HG03469 (cell line): ENCODE measurements around the gene SCG5.

Experiments used
- ATAC-seq: cut with Tn5 transposase; IDR thresholded peaks from one replicate; pipeline ENCODE4 v1.9.1; 2021; ENCODE audit warnings: mild to moderate bottlenecking, moderate library complexity, moderate number of reproducible peaks; ENCODE audit not compliant: unreplicated experiment

Gene SCG5

DNA sequence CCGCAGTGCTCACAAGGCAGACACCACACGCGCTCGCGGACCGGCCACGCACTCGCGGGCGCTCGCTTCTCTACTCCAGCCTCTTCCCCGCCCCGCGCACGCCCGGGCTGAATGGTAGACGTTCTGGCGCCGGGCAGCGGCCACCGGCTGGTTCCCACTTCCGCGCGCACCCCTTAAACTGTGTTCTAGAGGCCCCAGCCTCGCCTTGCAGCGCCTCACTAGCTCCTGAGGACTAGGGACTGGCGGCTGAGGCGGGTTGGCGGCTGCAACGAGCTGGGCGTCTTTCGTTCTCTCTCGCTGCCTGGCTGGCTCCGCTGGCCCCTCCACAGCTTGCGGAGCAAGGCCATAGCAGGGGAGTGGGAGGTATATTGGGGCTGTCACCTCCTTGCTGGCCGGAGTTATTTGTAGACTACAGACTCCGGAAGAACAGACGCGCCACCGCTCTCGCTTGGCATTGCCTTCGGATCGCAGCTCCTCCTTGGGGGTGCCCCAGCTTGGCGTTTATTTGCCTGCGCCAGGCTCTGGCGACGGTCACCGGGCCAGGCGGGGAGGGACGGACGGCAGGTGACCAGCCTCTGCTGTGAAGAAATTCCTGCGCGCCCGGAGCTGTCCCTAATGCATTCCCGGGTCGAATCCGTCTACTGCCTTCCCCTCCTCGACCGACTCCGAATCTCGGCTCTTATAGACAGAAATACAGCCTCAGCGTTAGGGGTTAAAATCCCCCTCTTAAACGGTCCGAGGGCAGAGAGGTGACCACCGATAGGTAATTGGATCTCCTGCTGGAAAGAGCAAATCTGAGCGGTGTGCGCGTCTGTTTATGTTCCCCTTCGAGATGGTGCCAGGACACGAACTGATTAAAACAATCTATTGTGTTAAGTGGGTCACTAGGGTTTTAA lies 77.6 kb downstream of the SCG5 start:
- ATAC-seq: no peak

DNA sequence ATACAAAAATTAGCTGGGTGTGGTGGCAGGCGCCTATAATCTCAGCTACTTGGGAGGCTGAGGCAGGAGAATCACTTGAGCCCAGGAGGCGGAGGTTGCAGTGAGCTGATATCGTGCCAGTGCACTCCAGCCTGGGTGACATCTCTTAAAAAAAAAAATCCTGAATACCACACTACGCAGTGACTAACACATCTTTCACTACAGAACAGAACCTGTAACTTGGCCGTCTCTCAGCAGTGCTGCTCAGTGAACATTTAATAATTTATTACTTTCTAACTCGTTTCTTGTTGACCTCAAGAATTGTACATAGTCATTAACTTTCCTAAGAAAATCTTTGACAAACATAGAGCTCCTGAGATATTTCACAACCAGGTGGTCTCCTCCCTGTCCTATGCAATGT lies 80.1 kb downstream of the SCG5 start:
- ATAC-seq: no peak

DNA sequence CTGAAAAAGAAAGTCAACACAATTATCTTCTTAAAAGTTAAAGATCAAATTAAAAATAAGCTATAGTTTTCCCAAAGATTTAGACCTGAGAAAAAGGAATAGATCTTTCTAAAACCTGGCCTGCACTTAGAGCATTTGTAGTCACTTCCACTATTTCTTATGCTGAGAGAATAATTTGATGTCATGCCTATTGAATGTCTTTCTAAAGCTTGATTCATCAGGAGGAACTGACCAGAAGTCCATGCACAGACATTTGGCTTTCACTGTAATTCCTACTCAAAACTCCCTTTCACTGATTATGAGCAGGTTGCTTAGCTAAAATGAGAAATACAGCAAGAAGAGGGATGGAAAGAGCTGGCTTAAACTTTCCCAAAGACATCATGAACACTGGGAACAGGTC lies 80.6 kb downstream of the SCG5 start:
- no peak for ATAC-seq

DNA sequence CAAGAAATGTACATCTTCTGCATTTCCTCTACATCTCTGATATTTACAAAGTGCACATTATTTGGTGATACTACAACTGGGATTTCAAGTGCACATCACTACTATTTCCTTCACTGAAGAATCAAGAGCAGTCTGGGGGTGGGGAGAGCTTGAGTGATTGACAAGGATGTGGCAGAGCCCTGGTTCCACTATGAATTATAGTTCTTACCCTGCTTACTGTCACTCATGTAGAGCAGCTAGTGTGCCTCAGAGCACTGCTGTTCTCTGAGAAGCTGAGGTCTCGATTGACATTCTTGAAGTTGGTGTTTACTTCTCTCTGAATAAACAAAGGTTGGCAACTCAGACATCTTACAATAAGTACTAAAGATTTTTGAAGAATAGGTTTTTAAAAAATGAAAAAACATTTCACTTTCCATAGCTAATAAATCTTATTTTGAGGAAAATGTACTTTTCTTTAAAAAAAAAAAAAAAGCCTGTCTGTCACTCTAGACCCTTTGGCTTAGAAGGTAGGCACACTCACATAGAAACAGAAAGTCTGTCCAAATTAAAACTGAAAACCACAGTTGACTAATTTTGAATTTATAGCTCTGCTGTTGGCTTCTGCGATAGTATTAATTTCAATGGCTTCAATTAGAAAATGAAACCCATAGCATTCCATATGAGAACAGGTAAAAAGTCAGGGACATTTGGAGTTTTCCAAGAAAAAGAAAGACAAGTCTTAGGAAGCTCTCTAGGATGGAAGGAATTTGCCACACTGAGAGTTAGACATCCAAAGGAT lies 81.8 kb downstream of the SCG5 start:
- peak; percentile 88 for ATAC-seq

DNA sequence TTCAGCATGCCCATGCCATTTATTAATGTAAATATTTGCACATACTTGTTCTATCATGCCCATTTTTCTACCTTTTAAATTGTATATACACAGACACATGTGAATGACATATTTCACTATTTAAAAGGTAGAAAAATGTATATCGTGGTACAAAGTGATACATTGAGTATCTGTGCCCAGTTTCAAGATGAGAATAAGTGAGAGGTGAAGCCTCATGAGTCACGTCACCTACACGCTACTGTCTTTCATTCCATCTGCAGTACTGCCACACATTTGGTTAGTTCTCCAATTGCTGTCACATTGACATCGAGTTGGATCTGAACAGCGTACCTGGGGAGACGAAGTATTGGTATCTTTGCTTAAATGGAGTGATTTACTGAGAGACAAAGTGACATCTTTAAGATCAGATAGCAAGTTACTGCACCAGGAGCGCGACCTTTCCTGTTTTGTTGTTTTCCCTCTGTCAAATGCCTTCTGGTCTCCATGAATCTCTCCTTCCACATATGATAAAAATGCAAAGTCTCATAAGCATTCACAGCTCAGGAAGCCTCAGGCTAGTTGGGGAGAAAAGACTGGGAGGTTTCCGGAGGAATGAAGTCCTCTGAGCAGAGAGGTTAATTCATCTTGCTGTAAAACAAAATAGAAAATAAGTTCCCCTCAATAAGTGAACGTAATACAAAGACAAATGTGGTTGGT lies 88.3 kb downstream of the SCG5 start:
- no peak for ATAC-seq

DNA sequence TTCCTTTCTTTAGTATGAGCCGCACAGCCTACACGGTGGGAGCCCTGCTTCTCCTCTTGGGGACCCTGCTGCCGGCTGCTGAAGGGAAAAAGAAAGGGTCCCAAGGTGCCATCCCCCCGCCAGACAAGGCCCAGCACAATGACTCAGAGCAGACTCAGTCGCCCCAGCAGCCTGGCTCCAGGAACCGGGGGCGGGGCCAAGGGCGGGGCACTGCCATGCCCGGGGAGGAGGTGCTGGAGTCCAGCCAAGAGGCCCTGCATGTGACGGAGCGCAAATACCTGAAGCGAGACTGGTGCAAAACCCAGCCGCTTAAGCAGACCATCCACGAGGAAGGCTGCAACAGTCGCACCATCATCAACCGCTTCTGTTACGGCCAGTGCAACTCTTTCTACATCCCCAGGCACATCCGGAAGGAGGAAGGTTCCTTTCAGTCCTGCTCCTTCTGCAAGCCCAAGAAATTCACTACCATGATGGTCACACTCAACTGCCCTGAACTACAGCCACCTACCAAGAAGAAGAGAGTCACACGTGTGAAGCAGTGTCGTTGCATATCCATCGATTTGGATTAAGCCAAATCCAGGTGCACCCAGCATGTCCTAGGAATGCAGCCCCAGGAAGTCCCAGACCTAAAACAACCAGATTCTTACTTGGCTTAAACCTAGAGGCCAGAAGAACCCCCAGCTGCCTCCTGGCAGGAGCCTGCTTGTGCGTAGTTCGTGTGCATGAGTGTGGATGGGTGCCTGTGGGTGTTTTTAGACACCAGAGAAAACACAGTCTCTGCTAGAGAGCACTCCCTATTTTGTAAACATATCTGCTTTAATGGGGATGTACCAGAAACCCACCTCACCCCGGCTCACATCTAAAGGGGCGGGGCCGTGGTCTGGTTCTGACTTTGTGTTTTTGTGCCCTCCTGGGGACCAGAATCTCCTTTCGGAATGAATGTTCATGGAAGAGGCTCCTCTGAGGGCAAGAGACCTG lies 89.5 kb downstream of the SCG5 start:
- no peak for ATAC-seq

- ATAC-seq: no peak
Observed at GRCh38 chr15:32732574-32733157, 91.2 kb downstream of the SCG5 start.

DNA sequence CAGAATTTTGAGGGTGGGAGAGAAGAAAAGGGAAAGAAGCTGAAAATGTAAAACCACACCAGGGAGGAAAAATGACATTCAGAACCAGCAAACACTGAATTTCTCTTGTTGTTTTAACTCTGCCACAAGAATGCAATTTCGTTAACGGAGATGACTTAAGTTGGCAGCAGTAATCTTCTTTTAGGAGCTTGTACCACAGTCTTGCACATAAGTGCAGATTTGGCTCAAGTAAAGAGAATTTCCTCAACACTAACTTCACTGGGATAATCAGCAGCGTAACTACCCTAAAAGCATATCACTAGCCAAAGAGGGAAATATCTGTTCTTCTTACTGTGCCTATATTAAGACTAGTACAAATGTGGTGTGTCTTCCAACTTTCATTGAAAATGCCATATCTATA lies 91.8 kb downstream of the SCG5 start:
- no peak for ATAC-seq

DNA sequence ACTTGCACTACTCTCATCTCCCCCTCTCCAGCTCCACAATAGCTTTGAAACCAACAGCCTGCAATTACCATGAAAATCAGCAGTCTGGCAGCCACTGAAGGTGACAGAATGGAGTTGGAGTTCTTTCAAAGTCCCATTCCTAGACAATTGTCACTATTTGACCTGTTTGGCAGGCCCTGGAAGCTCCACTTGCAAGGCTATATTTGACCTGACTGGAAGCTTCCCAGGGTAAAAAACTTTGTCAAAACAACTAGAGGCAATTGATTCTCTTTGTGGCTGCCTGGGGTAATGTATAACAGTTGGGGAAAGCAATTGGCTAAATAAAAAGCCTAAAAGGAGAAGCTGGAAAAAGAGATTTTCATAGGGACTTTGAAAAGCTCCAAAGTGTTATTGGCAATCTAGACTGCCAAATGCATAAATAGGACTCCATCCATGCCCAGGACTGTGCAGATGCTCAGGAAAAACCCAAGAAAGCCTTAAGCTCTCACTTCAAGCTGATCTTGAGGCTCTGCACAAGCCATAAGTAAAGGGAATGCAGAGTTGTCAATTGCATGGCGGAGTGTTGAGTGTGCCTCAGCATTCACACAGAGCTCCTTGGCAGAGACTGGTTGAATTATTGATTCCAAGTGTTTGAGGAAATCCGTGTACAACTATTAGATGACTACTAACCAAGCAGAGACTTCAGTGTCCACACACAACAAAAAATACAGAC lies 94.6 kb downstream of the SCG5 start:
- no peak for ATAC-seq

GRCh38 chr15:32736701-32737061 lies 95.2 kb downstream of the SCG5 start:
- no peak for ATAC-seq

DNA sequence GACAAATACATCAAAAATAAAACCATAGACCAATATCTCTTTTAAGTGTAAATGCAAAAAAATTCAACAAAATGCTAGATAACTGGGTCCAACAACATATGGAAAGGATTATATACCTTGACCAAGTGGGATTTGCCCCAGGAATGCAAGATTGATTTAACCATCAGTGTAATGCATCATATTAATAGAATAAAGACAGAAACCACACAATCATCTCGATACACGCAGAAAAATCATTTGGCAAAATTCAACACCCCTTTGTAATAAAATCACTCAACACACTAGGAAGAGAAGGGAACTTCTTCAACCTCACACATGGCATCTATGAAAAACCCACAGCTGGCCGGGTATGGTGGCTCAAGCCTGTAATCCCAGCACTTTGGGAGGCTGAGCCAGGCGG lies 95.8 kb downstream of the SCG5 start:
- ATAC-seq: no peak

DNA sequence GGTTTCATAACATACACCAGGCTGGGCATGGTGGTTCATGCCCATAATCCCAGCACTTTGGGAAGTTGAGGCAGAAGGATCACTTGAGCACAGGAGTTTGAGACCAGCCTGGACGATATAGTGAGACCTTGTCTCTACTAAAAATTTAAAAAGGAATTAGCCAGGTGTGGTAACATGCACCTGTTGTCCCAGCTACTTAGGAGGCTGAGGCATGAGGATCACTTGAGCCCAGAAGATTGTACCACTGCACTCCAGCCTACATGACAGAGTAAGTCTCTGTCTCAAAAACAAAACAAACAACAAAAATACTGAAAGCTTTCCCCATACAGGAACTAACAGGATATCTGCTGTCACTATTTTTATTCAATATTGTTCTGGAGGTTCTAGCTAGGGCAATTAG lies 97.2 kb downstream of the SCG5 start:
- no peak for ATAC-seq

DNA sequence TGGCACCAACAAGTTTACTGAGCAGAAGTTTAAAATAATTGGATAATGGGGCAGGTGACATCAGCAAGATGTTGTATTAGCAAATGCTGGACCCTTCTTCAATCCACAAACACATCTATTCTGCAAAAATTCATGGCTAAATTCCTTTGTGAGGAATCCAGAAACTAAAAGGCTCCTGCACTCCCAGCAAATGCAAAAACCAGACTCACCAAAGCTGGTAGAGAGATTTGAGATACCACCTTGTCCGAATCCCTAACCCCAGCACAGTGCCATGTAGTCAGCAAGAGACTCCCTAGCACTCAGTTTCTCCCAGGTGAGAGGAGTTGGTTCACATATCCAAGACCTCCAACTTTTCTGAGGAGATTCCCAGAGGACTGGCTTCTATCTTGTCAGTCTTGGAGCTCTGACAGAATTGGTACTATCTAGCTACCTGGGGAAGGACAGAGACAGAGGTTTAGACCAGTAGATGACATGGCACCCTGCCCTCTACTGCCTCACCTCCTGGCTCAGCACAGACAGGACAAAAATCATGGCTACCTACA lies 98.1 kb downstream of the SCG5 start:
- ATAC-seq: no peak

- ATAC-seq: no peak
Observed at GRCh38 chr15:32743411-32744140, 102.1 kb downstream of the SCG5 start.

- ATAC-seq: no peak
Observed at GRCh38 chr15:32746116-32746857, 104.8 kb downstream of the SCG5 start.
